ENCODE results near the gene BACH2. TPM values are rescaled to one million over a fixed set of nuclear protein-coding genes. Genes with fewer than 3 reads are reported as not detected.

The BACH2 gene
- total and polyA plus RNA-seq, 4 donors, result 11.0 to 16.7 (median 12.9) TPM

DNA sequence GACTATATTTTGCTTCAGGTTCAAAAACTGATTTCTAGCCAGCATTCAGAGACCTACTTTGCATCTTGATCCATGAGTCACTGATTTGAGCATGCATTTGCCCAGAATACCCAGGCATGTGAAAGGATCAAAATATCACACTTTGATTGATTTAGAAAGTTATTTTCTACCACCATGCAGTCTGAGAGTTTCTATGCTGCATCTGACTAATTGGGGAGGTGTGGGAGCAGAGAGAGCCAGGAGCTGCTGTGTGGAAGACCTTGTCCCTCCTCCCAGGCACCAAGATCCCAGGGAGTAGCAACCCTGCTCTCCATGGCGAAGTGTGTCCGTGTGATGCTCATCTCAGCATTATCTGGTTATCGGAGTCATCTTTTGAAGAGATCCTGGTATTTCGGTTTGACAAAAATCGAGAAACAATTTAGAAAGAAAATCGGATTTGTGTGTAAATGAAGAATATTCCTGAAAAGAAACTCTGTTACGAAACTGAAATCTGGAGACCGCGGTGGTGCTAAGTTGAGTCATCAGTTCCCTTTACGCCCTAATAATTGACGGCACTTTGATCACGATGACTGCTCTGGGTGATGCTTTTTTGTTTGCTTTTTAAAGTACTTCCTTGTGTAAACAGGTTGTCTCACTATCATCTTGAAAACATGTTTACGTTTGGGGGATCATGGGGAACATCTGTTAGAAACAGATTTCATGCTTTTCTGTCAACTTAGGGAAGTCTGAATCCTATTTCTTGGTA, 193.4 kb downstream of the BACH2 start:
- Histone ChIP-seq H3K9me3 (ENCODE audit: control insufficient read depth, insufficient read depth, low read length) (no peaks in the 10 kb centered on the region), H3K27me3 (ENCODE audit: control insufficient read depth, insufficient read depth, low read length) (no peaks in the 10 kb centered on the region), H3K4me1 (ENCODE audit: control insufficient read depth, insufficient read depth, low read length) (peaks cover 3% of the 10 kb centered on the region), H3K27ac (ENCODE audit: low read depth, low read length) (no peak overlapping the region), H3K36me3 (ENCODE audit: control insufficient read depth, insufficient read depth, low read length) (no peaks in the 10 kb centered on the region), H3K4me3 (ENCODE audit: low read depth, low read length) (no peak overlapping the region)
- WGBS (ENCODE audit: insufficient coverage), result 90% methylated on average over 12 of the region's 13 CpGs
- peak in 1 of 6 donors; percentile 20 for DNase-seq (ENCODE audit: low read depth in 4 of 6, low spot score in 6 of 6)

DNA sequence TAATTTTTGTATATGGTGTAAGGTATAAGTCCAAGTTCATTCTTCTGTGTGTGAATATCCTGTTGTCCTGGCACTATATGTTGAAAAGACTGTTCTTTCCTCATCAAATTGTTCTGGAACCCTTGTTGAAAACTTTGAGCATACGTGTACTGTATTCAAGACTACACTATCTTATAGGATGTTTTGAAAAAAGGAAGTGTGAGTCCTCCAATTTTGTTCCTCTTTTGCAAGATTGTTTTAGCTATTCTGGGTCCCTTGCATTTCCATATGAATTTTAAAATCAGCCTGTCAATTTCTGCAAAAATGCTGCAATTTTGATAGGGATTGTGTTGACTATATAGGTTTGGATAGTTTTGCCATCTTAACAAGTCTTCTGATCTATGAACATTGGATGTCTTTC, 195.2 kb downstream of the BACH2 start:
- Histone ChIP-seq H3K9me3 (ENCODE audit: control insufficient read depth, insufficient read depth, low read length) (no peaks in the 10 kb centered on the region), H3K4me3 (ENCODE audit: low read depth, low read length) (no peak overlapping the region), H3K27ac (ENCODE audit: low read depth, low read length) (no peak overlapping the region), H3K4me1 (ENCODE audit: control insufficient read depth, insufficient read depth, low read length) (peaks cover 3% of the 10 kb centered on the region), H3K27me3 (ENCODE audit: control insufficient read depth, insufficient read depth, low read length) (no peaks in the 10 kb centered on the region), H3K36me3 (ENCODE audit: control insufficient read depth, insufficient read depth, low read length) (no peaks in the 10 kb centered on the region)
- no CpG with 5 or more reads among the region's 1 CpG for WGBS (ENCODE audit: insufficient coverage)
- no peak for DNase-seq (ENCODE audit: low read depth in 4 of 6, low spot score in 6 of 6)

DNA sequence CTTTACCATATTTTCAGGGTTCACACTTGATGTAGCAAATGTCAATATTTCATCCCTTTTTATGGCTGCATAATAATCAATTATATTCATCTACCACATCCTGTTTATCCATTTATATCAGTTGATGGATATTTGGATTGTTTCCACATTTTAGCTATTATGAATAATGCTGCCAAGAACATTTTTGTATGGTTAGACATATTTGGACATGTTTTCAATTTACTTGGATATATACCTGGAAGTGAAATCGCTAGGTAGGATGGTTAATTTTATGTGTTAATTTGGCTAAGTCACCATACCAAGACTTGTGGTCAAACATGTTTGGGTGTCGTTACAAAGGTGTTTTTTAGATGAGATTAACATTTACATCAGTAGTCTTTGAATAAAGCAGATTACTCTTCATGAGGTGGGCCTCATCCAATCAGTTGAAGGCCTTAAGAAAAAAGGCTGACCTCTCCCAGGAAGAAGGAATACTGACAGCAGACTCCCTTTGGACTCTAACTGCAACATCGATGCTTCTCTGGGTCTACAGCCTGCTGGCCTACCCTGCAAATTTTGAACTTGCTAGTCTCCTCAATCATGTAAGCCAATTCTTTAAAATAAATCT, 196.5 kb downstream of the BACH2 start:
- Histone ChIP-seq H3K36me3 (ENCODE audit: control insufficient read depth, insufficient read depth, low read length) (no peaks in the 10 kb centered on the region), H3K27me3 (ENCODE audit: control insufficient read depth, insufficient read depth, low read length) (no peaks in the 10 kb centered on the region), H3K9me3 (ENCODE audit: control insufficient read depth, insufficient read depth, low read length) (no peaks in the 10 kb centered on the region), H3K4me1 (ENCODE audit: control insufficient read depth, insufficient read depth, low read length) (peaks cover 3% of the 10 kb centered on the region), H3K4me3 (ENCODE audit: low read depth, low read length) (no peak overlapping the region), H3K27ac (ENCODE audit: low read depth, low read length) (no peak overlapping the region)
- DNase-seq (ENCODE audit: low read depth in 4 of 6, low spot score in 6 of 6), result no peak
- 100% methylated on average over 1 of the region's 3 CpGs for WGBS (ENCODE audit: insufficient coverage)

DNA sequence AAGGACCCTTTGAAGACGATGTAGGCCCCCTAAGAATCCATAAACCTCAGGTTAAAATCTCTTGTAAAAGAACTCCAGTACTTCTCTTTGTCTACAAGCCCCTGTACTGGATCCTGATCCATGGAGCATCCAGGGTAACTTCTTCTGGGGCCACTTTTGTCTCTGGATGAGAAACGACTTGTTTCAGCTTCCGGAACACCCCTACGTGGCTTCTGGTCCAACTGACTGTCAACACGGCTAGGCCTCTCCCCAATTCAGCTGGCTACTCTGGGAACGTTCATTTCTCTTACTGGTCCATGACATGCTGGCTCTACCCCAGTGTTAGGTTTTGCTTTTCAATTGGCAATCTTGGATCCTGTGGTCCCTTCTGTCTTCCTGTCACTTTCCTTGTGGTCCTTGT, 198.0 kb downstream of the BACH2 start:
- DNase-seq (ENCODE audit: low read depth in 4 of 6, low spot score in 6 of 6), result peak in 2 of 6 donors; percentile 25 to 26
- Histone ChIP-seq H3K9me3 (ENCODE audit: control insufficient read depth, insufficient read depth, low read length) (no peaks in the 10 kb centered on the region), H3K27me3 (ENCODE audit: control insufficient read depth, insufficient read depth, low read length) (no peaks in the 10 kb centered on the region), H3K4me1 (ENCODE audit: control insufficient read depth, insufficient read depth, low read length) (peaks cover 3% of the 10 kb centered on the region), H3K27ac (ENCODE audit: low read depth, low read length) (peak overlapping the region; percentile 81), H3K36me3 (ENCODE audit: control insufficient read depth, insufficient read depth, low read length) (no peaks in the 10 kb centered on the region), H3K4me3 (ENCODE audit: low read depth, low read length) (no peak overlapping the region)
- 50% methylated on average over 6 of the region's 6 CpGs for WGBS (ENCODE audit: insufficient coverage)

DNA sequence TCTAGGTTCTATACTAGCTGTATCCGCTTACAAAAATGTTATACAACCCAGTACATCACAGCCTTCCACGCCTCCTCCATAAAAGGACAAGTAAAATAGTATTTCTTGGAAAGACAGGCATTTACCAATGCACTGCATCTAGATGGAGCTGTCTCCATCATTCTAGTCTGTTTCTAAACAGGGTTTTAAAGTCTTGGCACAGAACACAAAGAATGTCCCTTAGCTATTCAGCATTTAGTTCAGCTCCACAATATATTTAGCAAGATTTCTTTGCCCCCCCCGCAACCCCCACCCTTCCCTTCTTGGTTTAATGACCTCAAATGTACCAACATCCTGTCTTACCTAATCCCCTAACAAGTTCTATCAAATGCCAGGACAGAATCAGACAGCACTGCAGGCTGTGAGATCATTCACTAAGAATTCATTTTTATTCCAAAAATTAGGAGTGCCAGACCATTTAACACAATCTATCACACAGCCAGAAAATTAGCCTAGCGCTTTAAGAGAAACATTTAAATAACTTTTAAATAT, 198.6 kb downstream of the BACH2 start:
- WGBS (ENCODE audit: insufficient coverage), result 29% methylated on average over 2 of the region's 4 CpGs
- peak in 3 of 6 donors; percentile 45 to 83 (median 79) for DNase-seq (ENCODE audit: low read depth in 4 of 6, low spot score in 6 of 6)
- H3K36me3 ChIP-seq (ENCODE audit: control insufficient read depth, insufficient read depth, low read length), result no peaks in the 10 kb centered on the region
- peaks cover 3% of the 10 kb centered on the region for H3K4me1 ChIP-seq (ENCODE audit: control insufficient read depth, insufficient read depth, low read length)
- H3K27me3 ChIP-seq (ENCODE audit: control insufficient read depth, insufficient read depth, low read length), result no peaks in the 10 kb centered on the region
- peak overlapping the region; percentile 81 for H3K27ac ChIP-seq (ENCODE audit: low read depth, low read length)
- H3K9me3 ChIP-seq (ENCODE audit: control insufficient read depth, insufficient read depth, low read length), result no peaks in the 10 kb centered on the region
- H3K4me3 ChIP-seq (ENCODE audit: low read depth, low read length), result no peak overlapping the region

DNA sequence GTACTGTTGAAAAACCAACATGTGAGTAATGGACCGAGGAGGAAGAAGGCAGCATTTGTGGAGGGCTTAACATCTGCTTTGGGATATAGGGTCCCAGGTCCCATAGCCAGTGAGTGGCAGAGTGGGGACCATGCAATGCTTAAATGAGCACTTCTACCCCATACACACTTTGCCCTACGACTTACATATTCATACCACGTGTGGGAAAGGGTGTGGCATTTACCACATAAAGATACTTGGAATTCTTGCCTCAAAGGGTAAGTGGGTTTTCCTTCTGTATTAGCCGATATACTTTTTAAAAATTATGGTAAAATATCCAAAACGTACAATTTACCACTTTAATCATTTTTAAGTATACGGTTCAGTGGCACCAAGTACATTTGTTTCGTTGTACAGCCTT, 199.3 kb downstream of the BACH2 start:
- H3K4me1 ChIP-seq (ENCODE audit: control insufficient read depth, insufficient read depth, low read length), result peaks cover 3% of the 10 kb centered on the region

DNA sequence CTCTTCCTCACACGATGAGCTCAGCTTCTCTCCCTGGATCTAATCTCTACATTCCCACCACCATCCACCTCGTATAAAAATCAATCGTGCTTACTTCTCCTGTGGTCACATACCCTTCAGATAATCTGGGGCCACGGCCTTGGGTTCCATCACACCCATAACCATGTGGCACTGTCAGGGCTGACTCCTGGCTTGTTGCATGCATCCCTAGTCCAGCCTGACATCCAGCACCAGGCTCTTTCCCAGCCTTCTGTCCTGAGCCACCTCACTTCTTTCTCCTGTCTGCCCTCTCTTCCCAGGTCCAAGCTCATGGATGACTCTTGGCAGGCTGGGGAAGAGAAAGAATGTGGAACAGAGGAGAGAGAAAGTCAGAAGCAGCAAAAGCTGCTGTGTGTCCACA, 199.8 kb downstream of the BACH2 start:
- WGBS (ENCODE audit: insufficient coverage), result 93% methylated on average over 4 of the region's 4 CpGs
- H3K4me1 ChIP-seq (ENCODE audit: control insufficient read depth, insufficient read depth, low read length), result peaks cover 3% of the 10 kb centered on the region

More for the DNA sequence above, 199.3 kb downstream of the BACH2 start:
- no peaks in the 10 kb centered on the region for H3K9me3 ChIP-seq (ENCODE audit: control insufficient read depth, insufficient read depth, low read length)
- H3K4me3 ChIP-seq (ENCODE audit: low read depth, low read length), result no peak overlapping the region
- H3K27ac ChIP-seq (ENCODE audit: low read depth, low read length), result peak overlapping the region; percentile 81
- no peaks in the 10 kb centered on the region for H3K36me3 ChIP-seq (ENCODE audit: control insufficient read depth, insufficient read depth, low read length)
- no peak for DNase-seq (ENCODE audit: low read depth in 4 of 6, low spot score in 6 of 6)
- H3K27me3 ChIP-seq (ENCODE audit: control insufficient read depth, insufficient read depth, low read length), result no peaks in the 10 kb centered on the region
- WGBS (ENCODE audit: insufficient coverage), result 100% methylated on average over 1 of the region's 7 CpGs

DNA sequence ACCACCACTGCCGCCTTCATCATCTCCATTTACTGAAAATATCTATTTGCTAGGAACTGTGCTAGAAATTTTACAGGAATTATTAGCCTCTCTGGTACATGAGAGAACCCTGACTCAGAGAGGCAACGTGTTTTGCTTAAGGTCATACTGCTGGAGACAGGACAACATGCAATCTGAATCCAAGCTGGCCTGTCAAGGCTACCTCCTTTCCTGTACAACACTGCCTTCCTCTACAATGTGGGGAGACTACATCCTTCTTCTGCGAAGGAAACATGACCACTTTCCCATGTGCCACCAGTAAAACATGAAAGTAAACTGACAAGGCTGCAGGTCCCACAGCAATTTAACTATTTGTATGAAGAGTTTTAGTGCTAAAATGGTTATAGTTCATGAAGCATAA, 200.9 kb downstream of the BACH2 start:
- Histone ChIP-seq H3K4me1 (ENCODE audit: control insufficient read depth, insufficient read depth, low read length) (peaks cover 3% of the 10 kb centered on the region), H3K27me3 (ENCODE audit: control insufficient read depth, insufficient read depth, low read length) (no peaks in the 10 kb centered on the region), H3K27ac (ENCODE audit: low read depth, low read length) (no peak overlapping the region), H3K9me3 (ENCODE audit: control insufficient read depth, insufficient read depth, low read length) (no peaks in the 10 kb centered on the region), H3K36me3 (ENCODE audit: control insufficient read depth, insufficient read depth, low read length) (no peaks in the 10 kb centered on the region), H3K4me3 (ENCODE audit: low read depth, low read length) (no peak overlapping the region)
- WGBS (ENCODE audit: insufficient coverage), result 100% methylated on average over 1 of the region's 3 CpGs
- no peak for DNase-seq (ENCODE audit: low read depth in 4 of 6, low spot score in 6 of 6)

More for the DNA sequence above, 199.8 kb downstream of the BACH2 start:
- DNase-seq (ENCODE audit: low read depth in 4 of 6, low spot score in 6 of 6), result no peak
- H3K9me3 ChIP-seq (ENCODE audit: control insufficient read depth, insufficient read depth, low read length), result no peaks in the 10 kb centered on the region
- H3K27me3 ChIP-seq (ENCODE audit: control insufficient read depth, insufficient read depth, low read length), result no peaks in the 10 kb centered on the region
- no peaks in the 10 kb centered on the region for H3K36me3 ChIP-seq (ENCODE audit: control insufficient read depth, insufficient read depth, low read length)
- no peak overlapping the region for H3K4me3 ChIP-seq (ENCODE audit: low read depth, low read length)
- H3K27ac ChIP-seq (ENCODE audit: low read depth, low read length), result no peak overlapping the region

DNA sequence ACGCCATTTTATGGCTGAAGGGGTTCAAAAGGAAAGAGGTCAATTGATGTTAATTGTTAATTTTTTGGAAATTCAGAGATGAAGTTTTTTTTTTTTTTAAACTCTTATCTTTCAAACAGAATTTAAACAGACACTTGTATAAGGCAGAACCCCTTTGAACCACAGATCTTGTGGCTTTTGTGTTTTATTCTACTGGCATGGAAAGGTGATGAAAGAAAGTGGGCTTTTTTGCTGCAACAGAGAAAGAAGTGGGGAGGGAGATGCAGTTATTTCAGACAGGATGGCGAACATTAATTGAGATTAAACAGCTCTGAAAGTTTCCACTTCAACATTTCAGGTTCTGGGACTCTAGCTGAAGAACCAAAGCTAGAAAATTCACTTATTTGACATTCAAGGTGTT, 201.5 kb downstream of the BACH2 start:
- H3K36me3 ChIP-seq (ENCODE audit: control insufficient read depth, insufficient read depth, low read length), result no peaks in the 10 kb centered on the region
- no peaks in the 10 kb centered on the region for H3K27me3 ChIP-seq (ENCODE audit: control insufficient read depth, insufficient read depth, low read length)
- DNase-seq (ENCODE audit: low read depth in 4 of 6, low spot score in 6 of 6), result no peak
- no peak overlapping the region for H3K27ac ChIP-seq (ENCODE audit: low read depth, low read length)
- no CpG with 5 or more reads among the region's 2 CpGs for WGBS (ENCODE audit: insufficient coverage)
- H3K4me3 ChIP-seq (ENCODE audit: low read depth, low read length), result no peak overlapping the region
- H3K9me3 ChIP-seq (ENCODE audit: control insufficient read depth, insufficient read depth, low read length), result no peaks in the 10 kb centered on the region
- peaks cover 3% of the 10 kb centered on the region for H3K4me1 ChIP-seq (ENCODE audit: control insufficient read depth, insufficient read depth, low read length)

Measured in spinal cord (tissue), 10 donors.